HepG2 (cell line): ENCODE measurements around the gene ITGB5. TPM values are rescaled to one million over a fixed set of nuclear protein-coding genes. Genes with fewer than 3 reads are reported as not detected.
A peak's percentile ranks its signal among the peaks of the same experiment; 100 is the strongest.

Experiments used
- ATF3 ChIP-seq: sonication (generic); formaldehyde crosslinking; IDR thresholded peaks from 2 replicates; pipeline ENCODE4 v1.4.0; 2020; ENCODE audit warnings: missing genetic modification reagents
- CENPBD1 ChIP-seq: sonication (generic); formaldehyde crosslinking; IDR thresholded peaks from 2 replicates; pipeline ENCODE4 v1.8.0; 2022; ENCODE audit warnings: missing genetic modification reagents, low read depth, mild to moderate bottlenecking, borderline replicate concordance
- GABPA ChIP-seq, 2 experiments: IDR thresholded peaks; 2 replicates each; pipeline ENCODE4 v1.6.1; 2011 to 2016; ENCODE audit warnings: low read depth in 2 of 2, low read length in 1 of 2, missing biosample characterization in 1 of 2, missing genetic modification characterization in 1 of 2
- GATAD2A ChIP-seq: IDR thresholded peaks from 2 replicates; pipeline ENCODE4 v1.6.1; 2016
- JDP2 ChIP-seq: sonication (generic); formaldehyde crosslinking; IDR thresholded peaks from 2 replicates; pipeline ENCODE4 v1.8.1; 2022; ENCODE audit warnings: missing genetic modification reagents, borderline replicate concordance
- MAFK ChIP-seq, 2 experiments: IDR thresholded peaks in 1 of 2; conservative IDR thresholded peaks in 1 of 2; 2 replicates each; pipeline ENCODE4 v1.6.1; 2011; ENCODE audit warnings: improper control_type of control experiment in 2 of 2, low read length in 2 of 2
- REPIN1 ChIP-seq: sonication (generic); formaldehyde crosslinking; IDR thresholded peaks from 2 replicates; pipeline ENCODE4 v1.8.0; 2022; ENCODE audit warnings: missing genetic modification reagents, low read depth, mild to moderate bottlenecking, borderline replicate concordance
- ZNF207 ChIP-seq: fragments of 450-650 bp; IDR thresholded peaks from 2 replicates; pipeline ENCODE4 v1.6.1; 2016; ENCODE audit warnings: antibody characterized with exemption, borderline replicate concordance
- ZNF614 ChIP-seq: IDR thresholded peaks from 2 replicates; pipeline ENCODE4 v1.6.1; 2018; ENCODE audit warnings: missing biosample characterization, missing genetic modification reagents, inconsistent platforms, borderline replicate concordance
- ZNF660 ChIP-seq: sonication (generic); formaldehyde crosslinking; IDR thresholded peaks from 2 replicates; pipeline ENCODE4 v1.5.1; 2020; ENCODE audit warnings: mild to moderate bottlenecking, low read depth, missing genetic modification reagents, borderline replicate concordance
- ZNF674 ChIP-seq: sonication (generic); formaldehyde crosslinking; IDR thresholded peaks from 2 replicates; pipeline ENCODE4 v1.5.0; 2020; ENCODE audit warnings: low read depth, mild to moderate bottlenecking, missing genetic modification reagents
- ZNF709 ChIP-seq: sonication (generic); formaldehyde crosslinking; IDR thresholded peaks from 2 replicates; pipeline ENCODE4 v1.5.0; 2020; ENCODE audit warnings: mild to moderate bottlenecking, missing genetic modification reagents
- ZNF784 ChIP-seq: sonication (generic); formaldehyde crosslinking; IDR thresholded peaks from 2 replicates; pipeline ENCODE4 v1.5.1; 2020; ENCODE audit warnings: missing genetic modification reagents, mild to moderate bottlenecking, borderline replicate concordance
- ZSCAN21 ChIP-seq: sonication (generic); formaldehyde crosslinking; IDR thresholded peaks from 2 replicates; pipeline ENCODE4 v1.8.0; 2022; ENCODE audit warnings: mild to moderate bottlenecking, missing genetic modification reagents, moderate library complexity, borderline replicate concordance
- polyA plus RNA-seq, 8 experiments: library from polyadenylated mRNA; depleted of rRNA in 3 of 8; stranded (reverse) in 7 of 8; unstranded in 1 of 8; fragments of >200 nt; fragmentation: Illumina TruSeq in 4 of 8; extraction: Trizol in 4 of 8; gene quantifications; 2 replicates each; pipeline versions ENCODE4 v1.2.1 to v1.2.3, GENCODE V29; 2011 to 2016; ENCODE audit warnings: low read depth in 4 of 8, missing spikeins in 1 of 8, mixed read lengths in 1 of 8; ENCODE audit not compliant: insufficient read depth in 1 of 8
- total RNA-seq, 5 experiments: library from RNA; depleted of rRNA; stranded (reverse); fragments of >200 nt; fragmentation: Illumina TruSeq; extraction: Trizol; gene quantifications; 2 replicates each; pipeline ENCODE4 v1.2.3, GENCODE V29; 2016; ENCODE audit warnings: low read depth in 1 of 5
- TF ChIP-seq, protein P1 (sequence below): sonication (generic); formaldehyde crosslinking; IDR thresholded peaks from 2 replicates; pipeline ENCODE4 v1.5.1; 2020; ENCODE audit warnings: mild to moderate bottlenecking, missing genetic modification reagents, moderate library complexity
- TF ChIP-seq, protein P2 (sequence below): sonication (generic); formaldehyde crosslinking; IDR thresholded peaks from 2 replicates; pipeline ENCODE4 v1.5.0; 2020; ENCODE audit warnings: mild to moderate bottlenecking, missing genetic modification reagents

Gene ITGB5
- total and polyA plus RNA-seq, 2 of the 13 experiments (the other 11 are each of a cell fraction or from before 2014, with no cell fraction given) = 74.1 to 343 TPM

- TF ChIP-seq GABPA (IDR thresholded peaks at IDR 0.05; ENCODE audit: low read depth, low read length) (no peak), GABPA (CRISPR knock-in tag; IDR thresholded peaks at IDR 0.05; ENCODE audit: low read depth) (peak; percentile 57; the same call in 1 of the 2 replicates), ZSCAN21 (CRISPR knock-in tag) (no peak), ZNF660 (CRISPR knock-in tag) (no peak), ATF3 (CRISPR knock-in tag) (peak; percentile 76), CENPBD1 (CRISPR knock-in tag) (no peak), GATAD2A (peak; percentile 54; the same call in 1 of the 2 replicates), ZNF614 (CRISPR knock-in tag) (peak; percentile 83; the same call in 1 of the 2 replicates), ZNF674 (CRISPR knock-in tag) (no peak), ZNF784 (no peak), REPIN1 (no peak), ZNF709 (CRISPR knock-in tag) (no peak), JDP2 (CRISPR knock-in tag) (no peak), MAFK (conservative IDR thresholded peaks at IDR 0.05 in 1 of 2, IDR thresholded peaks at IDR 0.05 in 1 of 2; ENCODE audit: low read length in 2 of 2) (peak in 1 of 2 experiments; percentile 18; a peak in 1 of 4 replicates), ZNF207 (no peak)
- TF ChIP-seq, protein P1, sequence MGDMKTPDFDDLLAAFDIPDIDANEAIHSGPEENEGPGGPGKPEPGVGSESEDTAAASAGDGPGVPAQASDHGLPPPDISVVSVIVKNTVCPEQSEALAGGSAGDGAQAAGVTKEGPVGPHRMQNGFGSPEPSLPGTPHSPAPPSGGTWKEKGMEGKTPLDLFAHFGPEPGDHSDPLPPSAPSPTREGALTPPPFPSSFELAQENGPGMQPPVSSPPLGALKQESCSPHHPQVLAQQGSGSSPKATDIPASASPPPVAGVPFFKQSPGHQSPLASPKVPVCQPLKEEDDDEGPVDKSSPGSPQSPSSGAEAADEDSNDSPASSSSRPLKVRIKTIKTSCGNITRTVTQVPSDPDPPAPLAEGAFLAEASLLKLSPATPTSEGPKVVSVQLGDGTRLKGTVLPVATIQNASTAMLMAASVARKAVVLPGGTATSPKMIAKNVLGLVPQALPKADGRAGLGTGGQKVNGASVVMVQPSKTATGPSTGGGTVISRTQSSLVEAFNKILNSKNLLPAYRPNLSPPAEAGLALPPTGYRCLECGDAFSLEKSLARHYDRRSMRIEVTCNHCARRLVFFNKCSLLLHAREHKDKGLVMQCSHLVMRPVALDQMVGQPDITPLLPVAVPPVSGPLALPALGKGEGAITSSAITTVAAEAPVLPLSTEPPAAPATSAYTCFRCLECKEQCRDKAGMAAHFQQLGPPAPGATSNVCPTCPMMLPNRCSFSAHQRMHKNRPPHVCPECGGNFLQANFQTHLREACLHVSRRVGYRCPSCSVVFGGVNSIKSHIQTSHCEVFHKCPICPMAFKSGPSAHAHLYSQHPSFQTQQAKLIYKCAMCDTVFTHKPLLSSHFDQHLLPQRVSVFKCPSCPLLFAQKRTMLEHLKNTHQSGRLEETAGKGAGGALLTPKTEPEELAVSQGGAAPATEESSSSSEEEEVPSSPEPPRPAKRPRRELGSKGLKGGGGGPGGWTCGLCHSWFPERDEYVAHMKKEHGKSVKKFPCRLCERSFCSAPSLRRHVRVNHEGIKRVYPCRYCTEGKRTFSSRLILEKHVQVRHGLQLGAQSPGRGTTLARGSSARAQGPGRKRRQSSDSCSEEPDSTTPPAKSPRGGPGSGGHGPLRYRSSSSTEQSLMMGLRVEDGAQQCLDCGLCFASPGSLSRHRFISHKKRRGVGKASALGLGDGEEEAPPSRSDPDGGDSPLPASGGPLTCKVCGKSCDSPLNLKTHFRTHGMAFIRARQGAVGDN (CRISPR knock-in tag) = no peak
- TF ChIP-seq, protein P2, sequence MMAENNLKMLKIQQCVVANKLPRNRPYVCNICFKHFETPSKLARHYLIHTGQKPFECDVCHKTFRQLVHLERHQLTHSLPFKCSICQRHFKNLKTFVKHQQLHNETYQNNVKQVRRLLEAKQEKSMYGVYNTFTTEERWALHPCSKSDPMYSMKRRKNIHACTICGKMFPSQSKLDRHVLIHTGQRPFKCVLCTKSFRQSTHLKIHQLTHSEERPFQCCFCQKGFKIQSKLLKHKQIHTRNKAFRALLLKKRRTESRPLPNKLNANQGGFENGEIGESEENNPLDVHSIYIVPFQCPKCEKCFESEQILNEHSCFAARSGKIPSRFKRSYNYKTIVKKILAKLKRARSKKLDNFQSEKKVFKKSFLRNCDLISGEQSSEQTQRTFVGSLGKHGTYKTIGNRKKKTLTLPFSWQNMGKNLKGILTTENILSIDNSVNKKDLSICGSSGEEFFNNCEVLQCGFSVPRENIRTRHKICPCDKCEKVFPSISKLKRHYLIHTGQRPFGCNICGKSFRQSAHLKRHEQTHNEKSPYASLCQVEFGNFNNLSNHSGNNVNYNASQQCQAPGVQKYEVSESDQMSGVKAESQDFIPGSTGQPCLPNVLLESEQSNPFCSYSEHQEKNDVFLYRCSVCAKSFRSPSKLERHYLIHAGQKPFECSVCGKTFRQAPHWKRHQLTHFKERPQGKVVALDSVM (CRISPR knock-in tag) = peak; percentile 99
Observed at GRCh38 chr3:124878561-124879336, 8.4 kb downstream of the ITGB5 start (continued).
